ENCODE results near the gene EIF1AX.

EIF1AX gene

GRCh38 chrX:20144491-20144890, 2.9 kb upstream of the EIF1AX start:
- DNase-seq = no peak
- no peak for ATAC-seq (ENCODE audit: insufficient read depth, low read depth)
- peaks cover 21% of the 10 kb centered on the region for H3K79me2 ChIP-seq (ENCODE audit: insufficient read depth, low read length)
- H3K27me3 ChIP-seq (ENCODE audit: insufficient read depth, low read length, poor library complexity) = no peaks in the 10 kb centered on the region
- peaks cover 8% of the 10 kb centered on the region; the same call in 1 of the 2 replicates for H4K20me1 ChIP-seq (ENCODE audit: insufficient read depth, low read length)
- peaks cover 22% of the 10 kb centered on the region for H3K4me1 ChIP-seq (ENCODE audit: insufficient read depth, low read length)
- peaks cover 6% of the 10 kb centered on the region for H3K36me3 ChIP-seq (ENCODE audit: insufficient read depth, low read length)
- H2AFZ ChIP-seq (ENCODE audit: low read depth, low read length) = no peak overlapping the region
- no peak overlapping the region for H3K9ac ChIP-seq (ENCODE audit: low read depth, low read length)
- H3K27ac ChIP-seq (ENCODE audit: low read length) = no peak overlapping the region
- no peak for TF ChIP-seq EZH2 (IDR thresholded peaks at IDR 0.05; ENCODE audit: borderline replicate concordance, low read depth, low read length, severe bottlenecking)
- TF ChIP-seq, protein P1, sequence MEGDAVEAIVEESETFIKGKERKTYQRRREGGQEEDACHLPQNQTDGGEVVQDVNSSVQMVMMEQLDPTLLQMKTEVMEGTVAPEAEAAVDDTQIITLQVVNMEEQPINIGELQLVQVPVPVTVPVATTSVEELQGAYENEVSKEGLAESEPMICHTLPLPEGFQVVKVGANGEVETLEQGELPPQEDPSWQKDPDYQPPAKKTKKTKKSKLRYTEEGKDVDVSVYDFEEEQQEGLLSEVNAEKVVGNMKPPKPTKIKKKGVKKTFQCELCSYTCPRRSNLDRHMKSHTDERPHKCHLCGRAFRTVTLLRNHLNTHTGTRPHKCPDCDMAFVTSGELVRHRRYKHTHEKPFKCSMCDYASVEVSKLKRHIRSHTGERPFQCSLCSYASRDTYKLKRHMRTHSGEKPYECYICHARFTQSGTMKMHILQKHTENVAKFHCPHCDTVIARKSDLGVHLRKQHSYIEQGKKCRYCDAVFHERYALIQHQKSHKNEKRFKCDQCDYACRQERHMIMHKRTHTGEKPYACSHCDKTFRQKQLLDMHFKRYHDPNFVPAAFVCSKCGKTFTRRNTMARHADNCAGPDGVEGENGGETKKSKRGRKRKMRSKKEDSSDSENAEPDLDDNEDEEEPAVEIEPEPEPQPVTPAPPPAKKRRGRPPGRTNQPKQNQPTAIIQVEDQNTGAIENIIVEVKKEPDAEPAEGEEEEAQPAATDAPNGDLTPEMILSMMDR (IDR thresholded peaks at IDR 0.05; ENCODE audit: borderline replicate concordance, extremely low read depth, low read length, poor library complexity, severe bottlenecking) = no peak
- no peak overlapping the region for H3K4me2 ChIP-seq (ENCODE audit: insufficient read depth, low read length)
- no peak overlapping the region for H3K4me3 ChIP-seq (ENCODE audit: low read depth in 1 of 2, low read length in 2 of 2)
- H3K9me3 ChIP-seq (ENCODE audit: insufficient read depth, low read length, severe bottlenecking) = no peaks in the 10 kb centered on the region

DNA sequence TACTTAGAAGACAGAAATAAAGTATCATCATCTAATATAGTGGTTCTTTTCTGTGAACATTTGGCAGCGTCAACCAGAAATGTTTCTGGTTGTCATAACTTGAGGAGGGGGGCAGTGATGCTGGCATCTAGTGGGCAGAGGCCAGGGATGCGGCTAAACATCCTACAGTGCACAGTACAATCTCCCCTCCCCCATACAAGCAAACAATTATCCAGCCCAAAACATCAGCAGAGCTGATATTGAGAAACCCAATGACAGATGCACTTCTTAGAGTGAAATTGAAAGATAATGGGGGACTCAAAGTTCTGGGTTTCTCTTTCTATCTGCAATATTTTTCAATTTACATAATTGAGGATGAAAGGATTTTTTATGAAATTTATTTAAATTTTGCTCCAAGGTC, 1.9 kb upstream of the EIF1AX start:
- H3K27me3 ChIP-seq (ENCODE audit: insufficient read depth, low read length, poor library complexity) = no peaks in the 10 kb centered on the region
- peaks cover 12% of the 10 kb centered on the region for H4K20me1 ChIP-seq (ENCODE audit: insufficient read depth, low read length)
- H3K27ac ChIP-seq (ENCODE audit: low read length) = no peak overlapping the region
- H3K9ac ChIP-seq (ENCODE audit: low read depth, low read length) = no peak overlapping the region
- H3K4me1 ChIP-seq (ENCODE audit: insufficient read depth, low read length) = peaks cover 29% of the 10 kb centered on the region
- peaks cover 15% of the 10 kb centered on the region for H3K36me3 ChIP-seq (ENCODE audit: insufficient read depth, low read length)
- TF ChIP-seq, protein P1 (IDR thresholded peaks at IDR 0.05; ENCODE audit: borderline replicate concordance, extremely low read depth, low read length, poor library complexity, severe bottlenecking) = no peak
- no peak for TF ChIP-seq EZH2 (IDR thresholded peaks at IDR 0.05; ENCODE audit: borderline replicate concordance, low read depth, low read length, severe bottlenecking)
- H2AFZ ChIP-seq (ENCODE audit: low read depth, low read length) = no peak overlapping the region
- no peaks in the 10 kb centered on the region for H3K9me3 ChIP-seq (ENCODE audit: insufficient read depth, low read length, severe bottlenecking)
- H3K79me2 ChIP-seq (ENCODE audit: insufficient read depth, low read length) = peaks cover 30% of the 10 kb centered on the region
- no peak for ATAC-seq (ENCODE audit: insufficient read depth, low read depth)
- no peak overlapping the region for H3K4me2 ChIP-seq (ENCODE audit: insufficient read depth, low read length)
- no peak overlapping the region for H3K4me3 ChIP-seq (ENCODE audit: low read depth in 1 of 2, low read length in 2 of 2)
- DNase-seq = no peak

GRCh38 chrX:20143111-20143510, 1.5 kb upstream of the EIF1AX start:
- Histone ChIP-seq H3K4me2 (ENCODE audit: insufficient read depth, low read length) (no peak overlapping the region), H3K79me2 (ENCODE audit: insufficient read depth, low read length) (peaks cover 35% of the 10 kb centered on the region)

More at GRCh38 chrX:20143111-20143510, 1.5 kb upstream of the EIF1AX start:
- Histone ChIP-seq H3K27me3 (ENCODE audit: insufficient read depth, low read length, poor library complexity) (no peaks in the 10 kb centered on the region), H4K20me1 (ENCODE audit: insufficient read depth, low read length) (peaks cover 15% of the 10 kb centered on the region), H3K4me3 (ENCODE audit: low read depth in 1 of 2, low read length in 2 of 2) (no peak overlapping the region), H3K27ac (ENCODE audit: low read length) (no peak overlapping the region), H3K36me3 (ENCODE audit: insufficient read depth, low read length) (peaks cover 20% of the 10 kb centered on the region), H3K9me3 (ENCODE audit: insufficient read depth, low read length, severe bottlenecking) (no peaks in the 10 kb centered on the region), H3K9ac (ENCODE audit: low read depth, low read length) (no peak overlapping the region), H2AFZ (ENCODE audit: low read depth, low read length) (no peak overlapping the region), H3K4me1 (ENCODE audit: insufficient read depth, low read length) (peaks cover 29% of the 10 kb centered on the region)
- DNase-seq = no peak
- ATAC-seq (ENCODE audit: insufficient read depth, low read depth) = no peak
- TF ChIP-seq EZH2 (IDR thresholded peaks at IDR 0.05; ENCODE audit: borderline replicate concordance, low read depth, low read length, severe bottlenecking) = no peak
- TF ChIP-seq, protein P1 (IDR thresholded peaks at IDR 0.05; ENCODE audit: borderline replicate concordance, extremely low read depth, low read length, poor library complexity, severe bottlenecking) = no peak

Data from DND-41 (cell line).